Fibroblast of mammary gland (primary cell): ENCODE measurements around the gene TNNI3K.
A peak's percentile ranks its signal among the peaks of the same experiment; 100 is the strongest.

ENCODE experiments used
- DNase-seq: peaks from one replicate; pipeline ENCODE4 v3.0.0-alpha.2; 2010; ENCODE audit warnings: low read depth
- H3K4me3 ChIP-seq: 2 replicates; pipeline ENCODE4 v1.5.1; 2011; ENCODE audit warnings: low read depth, mild to moderate bottlenecking, low read length, moderate library complexity; ENCODE audit not compliant: control insufficient read depth
- CTCF ChIP-seq: conservative IDR thresholded peaks from 2 replicates; pipeline ENCODE4 v1.5.1; 2011; ENCODE audit warnings: low read depth, low read length, inconsistent platforms; ENCODE audit not compliant: control insufficient read depth, insufficient read depth

TNNI3K gene

GRCh38 chr1:74470936-74471335, 235.7 kb downstream of the TNNI3K start:
- DNase-seq: peak; percentile 4
- H3K4me3 ChIP-seq: no peak overlapping the region
- no peak for TF ChIP-seq CTCF

GRCh38 chr1:74471470-74471869, 236.3 kb downstream of the TNNI3K start:
- DNase-seq: no peak
- TF ChIP-seq CTCF: no peak
- H3K4me3 ChIP-seq: no peak overlapping the region

- H3K4me3 ChIP-seq: no peak overlapping the region
- TF ChIP-seq CTCF: no peak
- DNase-seq: peak; percentile 43
Observed at GRCh38 chr1:74474585-74474984, 239.4 kb downstream of the TNNI3K start.

- H3K4me3 ChIP-seq: no peak overlapping the region
- no peak for DNase-seq
- no peak for TF ChIP-seq CTCF
Observed at GRCh38 chr1:74478979-74479378, 243.8 kb downstream of the TNNI3K start.

GRCh38 chr1:74480068-74480467, 244.9 kb downstream of the TNNI3K start:
- no peak overlapping the region for H3K4me3 ChIP-seq
- DNase-seq: no peak
- no peak for TF ChIP-seq CTCF

GRCh38 chr1:74481607-74482006, 246.4 kb downstream of the TNNI3K start:
- H3K4me3 ChIP-seq: no peak overlapping the region
- no peak for TF ChIP-seq CTCF
- no peak for DNase-seq

GRCh38 chr1:74485622-74486021, 250.4 kb downstream of the TNNI3K start:
- no peak for TF ChIP-seq CTCF
- H3K4me3 ChIP-seq: no peak overlapping the region
- DNase-seq: peak; percentile 6
